ENCODE measurements around the gene FHOD3.

DNA sequence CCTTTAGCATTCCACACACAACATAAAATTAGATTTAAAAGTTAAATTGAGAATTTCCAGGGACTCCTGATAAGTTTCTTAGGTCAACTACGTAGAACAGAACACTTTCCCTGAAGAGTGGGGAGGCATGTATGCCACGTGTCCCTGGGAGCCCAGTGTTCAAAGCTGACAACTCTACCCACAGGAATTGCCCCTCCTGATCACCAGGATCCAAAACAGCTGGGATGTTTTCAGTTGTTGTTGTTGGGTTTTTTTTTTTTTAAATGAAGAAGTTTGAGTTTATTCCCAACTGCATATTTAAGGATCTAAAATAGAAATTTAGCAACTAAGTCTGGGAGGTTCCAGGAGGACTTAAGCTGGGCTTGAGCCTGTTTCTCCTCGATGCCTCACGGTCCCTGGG, 430.8 kb downstream of the FHOD3 start:
- no peak for TF ChIP-seq POLR2AphosphoS5 (IDR thresholded peaks at IDR 0.05; ENCODE audit: low read depth)
- TF ChIP-seq, protein P1, sequence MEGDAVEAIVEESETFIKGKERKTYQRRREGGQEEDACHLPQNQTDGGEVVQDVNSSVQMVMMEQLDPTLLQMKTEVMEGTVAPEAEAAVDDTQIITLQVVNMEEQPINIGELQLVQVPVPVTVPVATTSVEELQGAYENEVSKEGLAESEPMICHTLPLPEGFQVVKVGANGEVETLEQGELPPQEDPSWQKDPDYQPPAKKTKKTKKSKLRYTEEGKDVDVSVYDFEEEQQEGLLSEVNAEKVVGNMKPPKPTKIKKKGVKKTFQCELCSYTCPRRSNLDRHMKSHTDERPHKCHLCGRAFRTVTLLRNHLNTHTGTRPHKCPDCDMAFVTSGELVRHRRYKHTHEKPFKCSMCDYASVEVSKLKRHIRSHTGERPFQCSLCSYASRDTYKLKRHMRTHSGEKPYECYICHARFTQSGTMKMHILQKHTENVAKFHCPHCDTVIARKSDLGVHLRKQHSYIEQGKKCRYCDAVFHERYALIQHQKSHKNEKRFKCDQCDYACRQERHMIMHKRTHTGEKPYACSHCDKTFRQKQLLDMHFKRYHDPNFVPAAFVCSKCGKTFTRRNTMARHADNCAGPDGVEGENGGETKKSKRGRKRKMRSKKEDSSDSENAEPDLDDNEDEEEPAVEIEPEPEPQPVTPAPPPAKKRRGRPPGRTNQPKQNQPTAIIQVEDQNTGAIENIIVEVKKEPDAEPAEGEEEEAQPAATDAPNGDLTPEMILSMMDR (IDR thresholded peaks at IDR 0.05; ENCODE audit: insufficient read depth, low read length), result no peak
- no peak for TF ChIP-seq GABPA (IDR thresholded peaks at IDR 0.05; ENCODE audit: low read depth)
- TF ChIP-seq, protein P2, sequence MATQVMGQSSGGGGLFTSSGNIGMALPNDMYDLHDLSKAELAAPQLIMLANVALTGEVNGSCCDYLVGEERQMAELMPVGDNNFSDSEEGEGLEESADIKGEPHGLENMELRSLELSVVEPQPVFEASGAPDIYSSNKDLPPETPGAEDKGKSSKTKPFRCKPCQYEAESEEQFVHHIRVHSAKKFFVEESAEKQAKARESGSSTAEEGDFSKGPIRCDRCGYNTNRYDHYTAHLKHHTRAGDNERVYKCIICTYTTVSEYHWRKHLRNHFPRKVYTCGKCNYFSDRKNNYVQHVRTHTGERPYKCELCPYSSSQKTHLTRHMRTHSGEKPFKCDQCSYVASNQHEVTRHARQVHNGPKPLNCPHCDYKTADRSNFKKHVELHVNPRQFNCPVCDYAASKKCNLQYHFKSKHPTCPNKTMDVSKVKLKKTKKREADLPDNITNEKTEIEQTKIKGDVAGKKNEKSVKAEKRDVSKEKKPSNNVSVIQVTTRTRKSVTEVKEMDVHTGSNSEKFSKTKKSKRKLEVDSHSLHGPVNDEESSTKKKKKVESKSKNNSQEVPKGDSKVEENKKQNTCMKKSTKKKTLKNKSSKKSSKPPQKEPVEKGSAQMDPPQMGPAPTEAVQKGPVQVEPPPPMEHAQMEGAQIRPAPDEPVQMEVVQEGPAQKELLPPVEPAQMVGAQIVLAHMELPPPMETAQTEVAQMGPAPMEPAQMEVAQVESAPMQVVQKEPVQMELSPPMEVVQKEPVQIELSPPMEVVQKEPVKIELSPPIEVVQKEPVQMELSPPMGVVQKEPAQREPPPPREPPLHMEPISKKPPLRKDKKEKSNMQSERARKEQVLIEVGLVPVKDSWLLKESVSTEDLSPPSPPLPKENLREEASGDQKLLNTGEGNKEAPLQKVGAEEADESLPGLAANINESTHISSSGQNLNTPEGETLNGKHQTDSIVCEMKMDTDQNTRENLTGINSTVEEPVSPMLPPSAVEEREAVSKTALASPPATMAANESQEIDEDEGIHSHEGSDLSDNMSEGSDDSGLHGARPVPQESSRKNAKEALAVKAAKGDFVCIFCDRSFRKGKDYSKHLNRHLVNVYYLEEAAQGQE (IDR thresholded peaks at IDR 0.05; ENCODE audit: insufficient replicate concordance, low read depth), result no peak
- no peak for TF ChIP-seq SPI1 (IDR thresholded peaks at IDR 0.05; ENCODE audit: borderline replicate concordance, low read depth)
